ENCODE data around the gene ERVFRD-1. TPM values are rescaled to one million over a fixed set of nuclear protein-coding genes. Genes with fewer than 3 reads are reported as not detected.
"Not testable (repeated sequence)": the region's sequence is repeated elsewhere in the genome, so short reads cannot be mapped to it uniquely, and the experiment has no call there.

Gene ERVFRD-1
- total RNA-seq, 1 donor from 2014 or later = not detected

GRCh38 chr6:11093376-11093625 is 18.2 kb downstream of the ERVFRD-1 start:
- intact Hi-C loops (cut with DNase I) = no loop called here
- H3K4me1 ChIP-seq = no peaks in the 10 kb centered on the region
- H3K9me3 ChIP-seq = no peaks in the 10 kb centered on the region
- H3K36me3 ChIP-seq = no peaks in the 10 kb centered on the region
- no peak for TF ChIP-seq CTCF (IDR thresholded peaks at IDR 0.05)
- no peaks in the 10 kb centered on the region for H3K27me3 ChIP-seq
- H3K27ac ChIP-seq = peak overlapping the region; percentile 98
- H3K4me3 ChIP-seq = peak overlapping the region; percentile 95 to 99
- no peak for DNase-seq (ENCODE audit: low spot score in 2 of 2)

- Histone ChIP-seq H3K4me3 (peak overlapping the region; percentile 95 to 99), H3K36me3 (no peaks in the 10 kb centered on the region), H3K4me1 (no peaks in the 10 kb centered on the region), H3K27ac (peak overlapping the region; percentile 98), H3K27me3 (no peaks in the 10 kb centered on the region), H3K9me3 (no peaks in the 10 kb centered on the region)
- TF ChIP-seq CTCF (IDR thresholded peaks at IDR 0.05) = no peak
- intact Hi-C loops (cut with DNase I) = no loop called here
- no peak for DNase-seq (ENCODE audit: low spot score in 2 of 2)
These were observed 18.7 kb downstream of the ERVFRD-1 start for GRCh38 chr6:11092668-11093375.

GRCh38 chr6:11091141-11091540 is 20.4 kb downstream of the ERVFRD-1 start:
- DNase-seq (ENCODE audit: low spot score in 2 of 2); H3K36me3 ChIP-seq; H3K27me3 ChIP-seq; intact Hi-C loops (cut with DNase I); H3K4me3 ChIP-seq; H3K9me3 ChIP-seq; H3K27ac ChIP-seq; H3K4me1 ChIP-seq: not testable (repeated sequence)

- no peak overlapping the region for H3K27ac ChIP-seq
- no peaks in the 10 kb centered on the region for H3K9me3 ChIP-seq
- H3K4me1 ChIP-seq = no peaks in the 10 kb centered on the region
- H3K27me3 ChIP-seq = no peaks in the 10 kb centered on the region
- TF ChIP-seq CTCF (IDR thresholded peaks at IDR 0.05) = no peak
- no peaks in the 10 kb centered on the region for H3K36me3 ChIP-seq
- intact Hi-C loops (cut with DNase I) = no loop called here
- no peak for DNase-seq (ENCODE audit: low spot score in 2 of 2)
- no peak overlapping the region for H3K4me3 ChIP-seq
These were observed 21.8 kb downstream of the ERVFRD-1 start for GRCh38 chr6:11089695-11090094.

- DNase-seq (ENCODE audit: low spot score in 2 of 2); intact Hi-C loops (cut with DNase I); H3K4me3 ChIP-seq; H3K27me3 ChIP-seq; H3K9me3 ChIP-seq; H3K4me1 ChIP-seq; H3K36me3 ChIP-seq; H3K27ac ChIP-seq: not testable (repeated sequence)
These were observed 24.2 kb downstream of the ERVFRD-1 start for GRCh38 chr6:11087141-11087812.

GRCh38 chr6:11085758-11086435 is 25.6 kb downstream of the ERVFRD-1 start:
- Histone ChIP-seq H3K36me3 (no peaks in the 10 kb centered on the region), H3K4me1 (no peaks in the 10 kb centered on the region), H3K9me3 (no peaks in the 10 kb centered on the region), H3K27ac (no peak overlapping the region), H3K4me3 (no peak overlapping the region), H3K27me3 (no peaks in the 10 kb centered on the region)
- DNase-seq (ENCODE audit: low spot score in 2 of 2) = no peak
- intact Hi-C loops (cut with DNase I) = no loop called here
- TF ChIP-seq CTCF (IDR thresholded peaks at IDR 0.05) = no peak

All from ascending aorta (tissue), 2 donors.